ENCODE results near the gene DSCAML1.

Gene DSCAML1

GRCh38 chr11:117438371-117439000 lies 358.5 kb downstream of the DSCAML1 start:
- ATAC-seq, result no peak
- TF ChIP-seq, protein P1, sequence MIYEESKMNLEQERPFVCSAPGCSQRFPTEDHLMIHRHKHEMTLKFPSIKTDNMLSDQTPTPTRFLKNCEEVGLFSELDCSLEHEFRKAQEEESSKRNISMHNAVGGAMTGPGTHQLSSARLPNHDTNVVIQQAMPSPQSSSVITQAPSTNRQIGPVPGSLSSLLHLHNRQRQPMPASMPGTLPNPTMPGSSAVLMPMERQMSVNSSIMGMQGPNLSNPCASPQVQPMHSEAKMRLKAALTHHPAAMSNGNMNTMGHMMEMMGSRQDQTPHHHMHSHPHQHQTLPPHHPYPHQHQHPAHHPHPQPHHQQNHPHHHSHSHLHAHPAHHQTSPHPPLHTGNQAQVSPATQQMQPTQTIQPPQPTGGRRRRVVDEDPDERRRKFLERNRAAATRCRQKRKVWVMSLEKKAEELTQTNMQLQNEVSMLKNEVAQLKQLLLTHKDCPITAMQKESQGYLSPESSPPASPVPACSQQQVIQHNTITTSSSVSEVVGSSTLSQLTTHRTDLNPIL (CRISPR knock-in tag; IDR thresholded peaks at IDR 0.05; ENCODE audit: low read depth), result no peak
- TF ChIP-seq ARNTL (CRISPR knock-in tag; IDR thresholded peaks at IDR 0.05; ENCODE audit: borderline replicate concordance, low read depth), result no peak

GRCh38 chr11:117437791-117438130 lies 359.3 kb downstream of the DSCAML1 start:
- TF ChIP-seq ZFP30 (CRISPR knock-in tag; IDR thresholded peaks at IDR 0.05) (no peak), ZNF8 (CRISPR knock-in tag; IDR thresholded peaks at IDR 0.05) (no peak), ISL1 (CRISPR knock-in tag; IDR thresholded peaks at IDR 0.05) (no peak), ARNTL (CRISPR knock-in tag; IDR thresholded peaks at IDR 0.05; ENCODE audit: borderline replicate concordance, low read depth) (no peak), PPARA (CRISPR knock-in tag; IDR thresholded peaks at IDR 0.05; ENCODE audit: borderline replicate concordance) (no peak), CSDC2 (CRISPR knock-in tag; IDR thresholded peaks at IDR 0.05) (no peak), ZC3H10 (CRISPR knock-in tag; IDR thresholded peaks at IDR 0.05) (no peak), POU6F1 (CRISPR knock-in tag; IDR thresholded peaks at IDR 0.05; ENCODE audit: borderline replicate concordance, low read depth) (no peak), ESRRG (CRISPR knock-in tag; IDR thresholded peaks at IDR 0.05) (no peak), ZNF565 (CRISPR knock-in tag; conservative IDR thresholded peaks at IDR 0.05; ENCODE audit: low read depth) (no peak), ZFP3 (CRISPR knock-in tag; IDR thresholded peaks at IDR 0.05) (no peak), TOX (CRISPR knock-in tag; IDR thresholded peaks at IDR 0.05; ENCODE audit: borderline replicate concordance) (no peak), TCF4 (CRISPR knock-in tag; IDR thresholded peaks at IDR 0.05; ENCODE audit: borderline replicate concordance) (no peak), GLIS3 (CRISPR knock-in tag; IDR thresholded peaks at IDR 0.05) (no peak), OSR1 (CRISPR knock-in tag; IDR thresholded peaks at IDR 0.05) (no peak), BACH2 (CRISPR knock-in tag; IDR thresholded peaks at IDR 0.05; ENCODE audit: borderline replicate concordance) (no peak), RARB (CRISPR knock-in tag; IDR thresholded peaks at IDR 0.05) (no peak)
- TF ChIP-seq, protein P2, sequence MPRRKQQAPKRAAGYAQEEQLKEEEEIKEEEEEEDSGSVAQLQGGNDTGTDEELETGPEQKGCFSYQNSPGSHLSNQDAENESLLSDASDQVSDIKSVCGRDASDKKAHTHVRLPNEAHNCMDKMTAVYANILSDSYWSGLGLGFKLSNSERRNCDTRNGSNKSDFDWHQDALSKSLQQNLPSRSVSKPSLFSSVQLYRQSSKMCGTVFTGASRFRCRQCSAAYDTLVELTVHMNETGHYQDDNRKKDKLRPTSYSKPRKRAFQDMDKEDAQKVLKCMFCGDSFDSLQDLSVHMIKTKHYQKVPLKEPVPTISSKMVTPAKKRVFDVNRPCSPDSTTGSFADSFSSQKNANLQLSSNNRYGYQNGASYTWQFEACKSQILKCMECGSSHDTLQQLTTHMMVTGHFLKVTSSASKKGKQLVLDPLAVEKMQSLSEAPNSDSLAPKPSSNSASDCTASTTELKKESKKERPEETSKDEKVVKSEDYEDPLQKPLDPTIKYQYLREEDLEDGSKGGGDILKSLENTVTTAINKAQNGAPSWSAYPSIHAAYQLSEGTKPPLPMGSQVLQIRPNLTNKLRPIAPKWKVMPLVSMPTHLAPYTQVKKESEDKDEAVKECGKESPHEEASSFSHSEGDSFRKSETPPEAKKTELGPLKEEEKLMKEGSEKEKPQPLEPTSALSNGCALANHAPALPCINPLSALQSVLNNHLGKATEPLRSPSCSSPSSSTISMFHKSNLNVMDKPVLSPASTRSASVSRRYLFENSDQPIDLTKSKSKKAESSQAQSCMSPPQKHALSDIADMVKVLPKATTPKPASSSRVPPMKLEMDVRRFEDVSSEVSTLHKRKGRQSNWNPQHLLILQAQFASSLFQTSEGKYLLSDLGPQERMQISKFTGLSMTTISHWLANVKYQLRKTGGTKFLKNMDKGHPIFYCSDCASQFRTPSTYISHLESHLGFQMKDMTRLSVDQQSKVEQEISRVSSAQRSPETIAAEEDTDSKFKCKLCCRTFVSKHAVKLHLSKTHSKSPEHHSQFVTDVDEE (CRISPR knock-in tag; IDR thresholded peaks at IDR 0.05), result no peak
- TF ChIP-seq, protein P3, sequence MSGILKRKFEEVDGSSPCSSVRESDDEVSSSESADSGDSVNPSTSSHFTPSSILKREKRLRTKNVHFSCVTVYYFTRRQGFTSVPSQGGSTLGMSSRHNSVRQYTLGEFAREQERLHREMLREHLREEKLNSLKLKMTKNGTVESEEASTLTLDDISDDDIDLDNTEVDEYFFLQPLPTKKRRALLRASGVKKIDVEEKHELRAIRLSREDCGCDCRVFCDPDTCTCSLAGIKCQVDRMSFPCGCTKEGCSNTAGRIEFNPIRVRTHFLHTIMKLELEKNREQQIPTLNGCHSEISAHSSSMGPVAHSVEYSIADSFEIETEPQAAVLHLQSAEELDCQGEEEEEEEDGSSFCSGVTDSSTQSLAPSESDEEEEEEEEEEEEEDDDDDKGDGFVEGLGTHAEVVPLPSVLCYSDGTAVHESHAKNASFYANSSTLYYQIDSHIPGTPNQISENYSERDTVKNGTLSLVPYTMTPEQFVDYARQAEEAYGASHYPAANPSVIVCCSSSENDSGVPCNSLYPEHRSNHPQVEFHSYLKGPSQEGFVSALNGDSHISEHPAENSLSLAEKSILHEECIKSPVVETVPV (CRISPR knock-in tag; IDR thresholded peaks at IDR 0.05), result no peak
- no peak for ATAC-seq

- TF ChIP-seq ZNF565 (CRISPR knock-in tag; conservative IDR thresholded peaks at IDR 0.05; ENCODE audit: low read depth) (no peak), ZC3H10 (CRISPR knock-in tag; IDR thresholded peaks at IDR 0.05) (no peak), PATZ1 (CRISPR knock-in tag; IDR thresholded peaks at IDR 0.05; ENCODE audit: borderline replicate concordance) (no peak), ZNF8 (CRISPR knock-in tag; IDR thresholded peaks at IDR 0.05) (no peak), ZFP3 (CRISPR knock-in tag; IDR thresholded peaks at IDR 0.05) (no peak), TCF4 (CRISPR knock-in tag; IDR thresholded peaks at IDR 0.05; ENCODE audit: borderline replicate concordance) (no peak), GLIS3 (CRISPR knock-in tag; IDR thresholded peaks at IDR 0.05) (no peak), POU6F1 (CRISPR knock-in tag; IDR thresholded peaks at IDR 0.05; ENCODE audit: borderline replicate concordance, low read depth) (no peak), OSR1 (CRISPR knock-in tag; IDR thresholded peaks at IDR 0.05) (no peak), ARNTL (CRISPR knock-in tag; IDR thresholded peaks at IDR 0.05; ENCODE audit: borderline replicate concordance, low read depth) (no peak)
- TF ChIP-seq, protein P2 (CRISPR knock-in tag; IDR thresholded peaks at IDR 0.05), result no peak
- no peak for ATAC-seq
Measured at GRCh38 chr11:117437041-117437790, 359.8 kb downstream of the DSCAML1 start.

Data from SK-N-SH treated with all-trans-retinoic acid at 6 μM for 48 hours (cell line).